GM23338 (cell line): ENCODE data around the gene ZNF8. TPM values are rescaled to one million over a fixed set of nuclear protein-coding genes. Genes with fewer than 3 reads are reported as not detected.

Experiments
- ATAC-seq: fragments of 200-7000 bp; cut with Tn5 transposase; 3 replicates; pipeline ENCODE4 v1.9.1; 2020
- DNase-seq: peaks from one replicate; pipeline ENCODE4 v3.0.0-alpha.2; 2015; ENCODE audit warnings: low spot score
- H2AFZ ChIP-seq: fragments of 200-600 bp; sonication (generic); 2 replicates; pipeline ENCODE4 v1.8.0; 2016; ENCODE audit warnings: antibody characterized with exemption, mild to moderate bottlenecking, moderate library complexity
- H3F3A ChIP-seq: fragments of 200-600 bp; sonication (generic); replicated peaks from 2 replicates; pipeline ENCODE4 v1.8.0; 2017; ENCODE audit warnings: antibody characterized with exemption, mixed run types, low read depth
- H3K27ac ChIP-seq: fragments of 200-600 bp; sonication (generic); 2 replicates; pipeline ENCODE4 v1.6.1; 2016; ENCODE audit warnings: low read depth
- H3K27me3 ChIP-seq: fragments of 200-600 bp; sonication (generic); 2 replicates; pipeline ENCODE4 v1.8.0; 2016; ENCODE audit warnings: mild to moderate bottlenecking, mixed run types, moderate library complexity; ENCODE audit not compliant: insufficient read depth
- H3K36me3 ChIP-seq: fragments of 200-600 bp; sonication (generic); 2 replicates; pipeline ENCODE4 v1.8.0; 2016; ENCODE audit warnings: mild to moderate bottlenecking; ENCODE audit not compliant: insufficient read depth
- H3K4me1 ChIP-seq: fragments of 200-600 bp; sonication (generic); 2 replicates; pipeline ENCODE4 v1.8.0; 2016; ENCODE audit warnings: mild to moderate bottlenecking, moderate library complexity; ENCODE audit not compliant: insufficient read depth
- H3K4me2 ChIP-seq: fragments of 200-600 bp; sonication (generic); 2 replicates; pipeline ENCODE4 v1.7.1; 2017; ENCODE audit warnings: mixed run types
- H3K4me3 ChIP-seq: fragments of 200-600 bp; sonication (generic); 2 replicates; pipeline ENCODE4 v1.6.1; 2016; ENCODE audit warnings: mixed run types
- H3K79me2 ChIP-seq: fragments of 200-600 bp; sonication (generic); replicated peaks from 2 replicates; pipeline ENCODE4 v1.8.0; 2017; ENCODE audit warnings: mild to moderate bottlenecking; ENCODE audit not compliant: insufficient read depth
- H3K9me2 ChIP-seq: fragments of 200-600 bp; sonication (generic); 2 replicates; pipeline ENCODE4 v1.8.0; 2017; ENCODE audit not compliant: insufficient read depth
- H4K20me1 ChIP-seq: fragments of 200-600 bp; sonication (generic); replicated peaks from 2 replicates; pipeline ENCODE4 v1.8.0; 2017; ENCODE audit warnings: mild to moderate bottlenecking; ENCODE audit not compliant: insufficient read depth
- H3K27ac Mint-ChIP-seq: 2 replicates; pipeline ENCODE4 v1.8.0; 2020; ENCODE audit warnings: inconsistent platforms, mild to moderate bottlenecking, moderate library complexity, mixed read lengths
- H3K27me3 Mint-ChIP-seq: 3 replicates; pipeline ENCODE4 v1.8.0; 2022; ENCODE audit warnings: low read depth, mild to moderate bottlenecking, moderate library complexity, mixed read lengths, inconsistent platforms; ENCODE audit not compliant: insufficient read depth, poor library complexity
- H3K36me3 Mint-ChIP-seq: 3 replicates; pipeline ENCODE4 v1.8.0; 2021; ENCODE audit warnings: low read depth, mild to moderate bottlenecking, inconsistent platforms, moderate library complexity, mixed read lengths
- H3K4me1 Mint-ChIP-seq: 3 replicates; pipeline ENCODE4 v1.8.0; 2020; ENCODE audit warnings: mild to moderate bottlenecking, inconsistent platforms, mixed read lengths
- H3K4me3 Mint-ChIP-seq: 3 replicates; pipeline ENCODE4 v1.8.0; 2021; ENCODE audit warnings: moderate library complexity, mild to moderate bottlenecking, inconsistent platforms, mixed read lengths
- H3K9me3 Mint-ChIP-seq: 3 replicates; pipeline ENCODE4 v1.8.0; 2020; ENCODE audit warnings: moderate library complexity, mild to moderate bottlenecking, inconsistent platforms, mixed read lengths
- CREB1 ChIP-seq: fragments of 250-450 bp; sonication (Bioruptor Pico); IDR thresholded peaks from 2 replicates; pipeline ENCODE4 v1.5.0; 2020; ENCODE audit warnings: low read depth, mild to moderate bottlenecking, moderate library complexity
- EZH2 ChIP-seq: fragments of 200-600 bp; sonication (generic); IDR thresholded peaks from one replicate; pipeline ENCODE4 v1.8.0; 2017; ENCODE audit warnings: antibody characterized with exemption, mild to moderate bottlenecking, low read depth; ENCODE audit not compliant: unreplicated experiment
- JUNB ChIP-seq: IDR thresholded peaks from one replicate; pipeline ENCODE4 v1.6.1; 2016; ENCODE audit warnings: antibody characterized with exemption; ENCODE audit not compliant: unreplicated experiment
- NANOG ChIP-seq: IDR thresholded peaks from 2 replicates; pipeline ENCODE4 v1.6.1; 2016; ENCODE audit warnings: antibody characterized with exemption, borderline replicate concordance
- POLR2AphosphoS5 ChIP-seq: IDR thresholded peaks from 2 replicates; pipeline ENCODE4 v1.6.1; 2016; ENCODE audit warnings: antibody characterized with exemption, low read depth
- ZNF331 ChIP-seq: fragments of 250-450 bp; sonication (Bioruptor Pico); IDR thresholded peaks from 2 replicates; pipeline ENCODE4 v1.5.0; 2020; ENCODE audit warnings: low read depth, mild to moderate bottlenecking, moderate library complexity
- polyA plus RNA-seq: library from polyadenylated mRNA; unstranded; fragments of >200 nt; fragmentation: Nextera tagmentation; extraction: Ambion mirVana; gene quantifications from 2 replicates; pipeline ENCODE4 v1.2.1, GENCODE V29; 2016
- total RNA-seq: library from RNA; depleted of rRNA; stranded (reverse); fragments of >200 nt; shearing (Covaris generic); gene quantifications from 2 replicates; pipeline ENCODE4 v1.2.3, GENCODE V29; 2014
- TF ChIP-seq, protein P1 (sequence below): fragments of 250-450 bp; sonication (Bioruptor Pico); IDR thresholded peaks from 2 replicates; pipeline ENCODE4 v1.5.0; 2020; ENCODE audit warnings: mild to moderate bottlenecking, moderate library complexity
- TF ChIP-seq, protein P2 (sequence below): IDR thresholded peaks from one replicate; pipeline ENCODE4 v1.6.1; 2018; ENCODE audit warnings: antibody characterized with exemption; ENCODE audit not compliant: unreplicated experiment

ZNF8 gene
- total and polyA plus RNA-seq, 2 experiments from 2014 or later = 4.3 to 30.3 TPM

DNA sequence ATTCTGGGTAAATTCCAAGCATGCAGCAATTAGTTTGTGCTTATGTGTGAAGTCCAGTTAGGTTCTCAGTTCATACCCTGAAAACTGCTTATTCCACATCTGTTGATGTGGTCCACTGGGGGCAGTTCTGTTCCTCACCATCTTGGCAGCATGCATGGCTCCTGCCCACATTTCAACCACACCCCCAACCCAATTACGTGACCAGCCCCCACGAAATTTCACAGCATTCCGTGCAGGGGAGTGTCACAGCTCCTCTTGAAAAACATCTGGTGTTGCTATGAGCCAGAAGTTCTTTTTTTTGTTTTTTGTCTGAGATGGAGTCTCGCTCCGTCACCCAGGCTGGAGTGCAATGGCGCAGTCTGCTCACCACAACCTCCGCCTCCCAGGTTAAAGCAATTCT is 17.3 kb downstream of the ZNF8 start (continued):
- TF ChIP-seq POLR2AphosphoS5 (no peak), ZNF331 (CRISPR knock-in tag) (no peak), NANOG (no peak), EZH2 (no peak), JUNB (no peak)
- TF ChIP-seq, protein P1, sequence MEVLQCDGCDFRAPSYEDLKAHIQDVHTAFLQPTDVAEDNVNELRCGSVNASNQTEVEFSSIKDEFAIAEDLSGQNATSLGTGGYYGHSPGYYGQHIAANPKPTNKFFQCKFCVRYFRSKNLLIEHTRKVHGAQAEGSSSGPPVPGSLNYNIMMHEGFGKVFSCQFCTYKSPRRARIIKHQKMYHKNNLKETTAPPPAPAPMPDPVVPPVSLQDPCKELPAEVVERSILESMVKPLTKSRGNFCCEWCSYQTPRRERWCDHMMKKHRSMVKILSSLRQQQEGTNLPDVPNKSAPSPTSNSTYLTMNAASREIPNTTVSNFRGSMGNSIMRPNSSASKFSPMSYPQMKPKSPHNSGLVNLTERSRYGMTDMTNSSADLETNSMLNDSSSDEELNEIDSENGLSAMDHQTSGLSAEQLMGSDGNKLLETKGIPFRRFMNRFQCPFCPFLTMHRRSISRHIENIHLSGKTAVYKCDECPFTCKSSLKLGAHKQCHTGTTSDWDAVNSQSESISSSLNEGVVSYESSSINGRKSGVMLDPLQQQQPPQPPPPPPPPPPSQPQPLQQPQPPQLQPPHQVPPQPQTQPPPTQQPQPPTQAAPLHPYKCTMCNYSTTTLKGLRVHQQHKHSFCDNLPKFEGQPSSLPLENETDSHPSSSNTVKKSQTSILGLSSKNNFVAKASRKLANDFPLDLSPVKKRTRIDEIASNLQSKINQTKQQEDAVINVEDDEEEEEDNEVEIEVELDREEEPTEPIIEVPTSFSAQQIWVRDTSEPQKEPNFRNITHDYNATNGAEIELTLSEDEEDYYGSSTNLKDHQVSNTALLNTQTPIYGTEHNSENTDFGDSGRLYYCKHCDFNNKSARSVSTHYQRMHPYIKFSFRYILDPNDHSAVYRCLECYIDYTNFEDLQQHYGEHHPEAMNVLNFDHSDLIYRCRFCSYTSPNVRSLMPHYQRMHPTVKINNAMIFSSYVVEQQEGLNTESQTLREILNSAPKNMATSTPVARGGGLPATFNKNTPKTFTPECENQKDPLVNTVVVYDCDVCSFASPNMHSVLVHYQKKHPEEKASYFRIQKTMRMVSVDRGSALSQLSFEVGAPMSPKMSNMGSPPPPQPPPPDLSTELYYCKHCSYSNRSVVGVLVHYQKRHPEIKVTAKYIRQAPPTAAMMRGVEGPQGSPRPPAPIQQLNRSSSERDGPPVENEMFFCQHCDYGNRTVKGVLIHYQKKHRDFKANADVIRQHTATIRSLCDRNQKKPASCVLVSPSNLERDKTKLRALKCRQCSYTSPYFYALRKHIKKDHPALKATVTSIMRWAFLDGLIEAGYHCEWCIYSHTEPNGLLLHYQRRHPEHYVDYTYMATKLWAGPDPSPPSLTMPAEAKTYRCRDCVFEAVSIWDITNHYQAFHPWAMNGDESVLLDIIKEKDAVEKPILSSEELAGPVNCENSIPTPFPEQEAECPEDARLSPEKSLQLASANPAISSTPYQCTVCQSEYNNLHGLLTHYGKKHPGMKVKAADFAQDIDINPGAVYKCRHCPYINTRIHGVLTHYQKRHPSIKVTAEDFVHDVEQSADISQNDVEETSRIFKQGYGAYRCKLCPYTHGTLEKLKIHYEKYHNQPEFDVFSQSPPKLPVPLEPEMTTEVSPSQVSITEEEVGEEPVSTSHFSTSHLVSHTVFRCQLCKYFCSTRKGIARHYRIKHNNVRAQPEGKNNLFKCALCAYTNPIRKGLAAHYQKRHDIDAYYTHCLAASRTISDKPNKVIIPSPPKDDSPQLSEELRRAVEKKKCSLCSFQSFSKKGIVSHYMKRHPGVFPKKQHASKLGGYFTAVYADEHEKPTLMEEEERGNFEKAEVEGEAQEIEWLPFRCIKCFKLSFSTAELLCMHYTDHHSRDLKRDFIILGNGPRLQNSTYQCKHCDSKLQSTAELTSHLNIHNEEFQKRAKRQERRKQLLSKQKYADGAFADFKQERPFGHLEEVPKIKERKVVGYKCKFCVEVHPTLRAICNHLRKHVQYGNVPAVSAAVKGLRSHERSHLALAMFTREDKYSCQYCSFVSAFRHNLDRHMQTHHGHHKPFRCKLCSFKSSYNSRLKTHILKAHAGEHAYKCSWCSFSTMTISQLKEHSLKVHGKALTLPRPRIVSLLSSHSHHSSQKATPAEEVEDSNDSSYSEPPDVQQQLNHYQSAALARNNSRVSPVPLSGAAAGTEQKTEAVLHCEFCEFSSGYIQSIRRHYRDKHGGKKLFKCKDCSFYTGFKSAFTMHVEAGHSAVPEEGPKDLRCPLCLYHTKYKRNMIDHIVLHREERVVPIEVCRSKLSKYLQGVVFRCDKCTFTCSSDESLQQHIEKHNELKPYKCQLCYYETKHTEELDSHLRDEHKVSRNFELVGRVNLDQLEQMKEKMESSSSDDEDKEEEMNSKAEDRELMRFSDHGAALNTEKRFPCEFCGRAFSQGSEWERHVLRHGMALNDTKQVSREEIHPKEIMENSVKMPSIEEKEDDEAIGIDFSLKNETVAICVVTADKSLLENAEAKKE (CRISPR knock-in tag) = no peak

DNA sequence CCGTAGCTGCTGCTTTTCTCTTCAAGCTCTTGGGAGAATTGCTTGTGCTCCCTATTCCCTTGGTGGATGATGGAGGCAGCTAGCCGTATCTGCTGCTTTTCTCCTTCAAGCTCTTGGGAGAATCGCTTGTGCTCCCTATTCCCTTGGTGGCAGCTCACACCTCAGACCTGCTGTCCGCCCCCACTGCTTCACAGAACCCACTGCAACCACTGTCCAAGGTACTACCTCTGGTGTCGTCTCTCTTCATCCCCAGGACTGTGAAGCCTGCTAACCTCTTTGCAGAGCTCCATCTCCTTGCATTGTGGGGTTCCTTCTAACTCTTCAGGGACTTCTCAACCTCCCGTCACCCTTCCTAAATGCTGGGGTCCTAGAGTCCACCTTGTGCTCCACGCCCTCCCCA is 21.9 kb downstream of the ZNF8 start:
- H3K36me3 ChIP-seq = peaks cover 19% of the 10 kb centered on the region

More for the DNA sequence above, 21.9 kb downstream of the ZNF8 start:
- no peaks in the 10 kb centered on the region for H3K9me2 ChIP-seq
- H3K27me3 ChIP-seq = no peaks in the 10 kb centered on the region
- no peak overlapping the region for H3K27ac ChIP-seq
- H2AFZ ChIP-seq = no peak overlapping the region
- no peak overlapping the region for H3K4me2 ChIP-seq
- TF ChIP-seq, protein P2, sequence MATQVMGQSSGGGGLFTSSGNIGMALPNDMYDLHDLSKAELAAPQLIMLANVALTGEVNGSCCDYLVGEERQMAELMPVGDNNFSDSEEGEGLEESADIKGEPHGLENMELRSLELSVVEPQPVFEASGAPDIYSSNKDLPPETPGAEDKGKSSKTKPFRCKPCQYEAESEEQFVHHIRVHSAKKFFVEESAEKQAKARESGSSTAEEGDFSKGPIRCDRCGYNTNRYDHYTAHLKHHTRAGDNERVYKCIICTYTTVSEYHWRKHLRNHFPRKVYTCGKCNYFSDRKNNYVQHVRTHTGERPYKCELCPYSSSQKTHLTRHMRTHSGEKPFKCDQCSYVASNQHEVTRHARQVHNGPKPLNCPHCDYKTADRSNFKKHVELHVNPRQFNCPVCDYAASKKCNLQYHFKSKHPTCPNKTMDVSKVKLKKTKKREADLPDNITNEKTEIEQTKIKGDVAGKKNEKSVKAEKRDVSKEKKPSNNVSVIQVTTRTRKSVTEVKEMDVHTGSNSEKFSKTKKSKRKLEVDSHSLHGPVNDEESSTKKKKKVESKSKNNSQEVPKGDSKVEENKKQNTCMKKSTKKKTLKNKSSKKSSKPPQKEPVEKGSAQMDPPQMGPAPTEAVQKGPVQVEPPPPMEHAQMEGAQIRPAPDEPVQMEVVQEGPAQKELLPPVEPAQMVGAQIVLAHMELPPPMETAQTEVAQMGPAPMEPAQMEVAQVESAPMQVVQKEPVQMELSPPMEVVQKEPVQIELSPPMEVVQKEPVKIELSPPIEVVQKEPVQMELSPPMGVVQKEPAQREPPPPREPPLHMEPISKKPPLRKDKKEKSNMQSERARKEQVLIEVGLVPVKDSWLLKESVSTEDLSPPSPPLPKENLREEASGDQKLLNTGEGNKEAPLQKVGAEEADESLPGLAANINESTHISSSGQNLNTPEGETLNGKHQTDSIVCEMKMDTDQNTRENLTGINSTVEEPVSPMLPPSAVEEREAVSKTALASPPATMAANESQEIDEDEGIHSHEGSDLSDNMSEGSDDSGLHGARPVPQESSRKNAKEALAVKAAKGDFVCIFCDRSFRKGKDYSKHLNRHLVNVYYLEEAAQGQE = peak; percentile 52
- TF ChIP-seq CREB1 (CRISPR knock-in tag) = no peak
- Mint-ChIP-seq H3K27me3 (peaks cover 3% of the 10 kb centered on the region), H3K36me3 (peaks cover 52% of the 10 kb centered on the region), H3K27ac (no peak overlapping the region), H3K4me1 (peaks cover 6% of the 10 kb centered on the region; the same call in 1 of the 3 replicates), H3K9me3 (no peaks in the 10 kb centered on the region; the same call in 2 of the 3 replicates), H3K4me3 (no peak overlapping the region)
- peaks cover 8% of the 10 kb centered on the region; the same call in 1 of the 2 replicates for H3F3A ChIP-seq
- DNase-seq = no peak
- peaks cover 40% of the 10 kb centered on the region for H4K20me1 ChIP-seq
- H3K4me1 ChIP-seq = no peaks in the 10 kb centered on the region; the same call in 1 of the 2 replicates
- H3K4me3 ChIP-seq = no peak overlapping the region
- no peak for ATAC-seq
- peaks cover 32% of the 10 kb centered on the region for H3K79me2 ChIP-seq
